Activated T-cell treated with anti-CD3 and anti-CD28 coated beads, Interleukin-2, amount 50 U/mL, for 24 hours (primary cell): ENCODE measurements around the gene CARD10.

Experiments used
- DNase-seq: peaks from one replicate; pipeline ENCODE4 v3.0.0-alpha.2; 2020
- H3K27ac Mint-ChIP-seq: 2 replicates; pipeline ENCODE4 v1.8.0; 2020; ENCODE audit warnings: mild to moderate bottlenecking, mixed read lengths
- H3K27me3 Mint-ChIP-seq: 2 replicates; pipeline ENCODE4 v1.8.0; 2020; ENCODE audit warnings: mixed read lengths
- H3K36me3 Mint-ChIP-seq: 2 replicates; pipeline ENCODE4 v1.8.0; 2020; ENCODE audit warnings: low read depth, mixed read lengths
- H3K4me1 Mint-ChIP-seq: 2 replicates; pipeline ENCODE4 v1.8.0; 2020; ENCODE audit warnings: low read depth, mixed read lengths
- H3K4me3 Mint-ChIP-seq: 2 replicates; pipeline ENCODE4 v1.8.0; 2020; ENCODE audit warnings: mild to moderate bottlenecking, moderate library complexity, mixed read lengths
- H3K9me3 Mint-ChIP-seq: 2 replicates; pipeline ENCODE4 v1.8.0; 2020; ENCODE audit warnings: mixed read lengths

CARD10 gene

DNA sequence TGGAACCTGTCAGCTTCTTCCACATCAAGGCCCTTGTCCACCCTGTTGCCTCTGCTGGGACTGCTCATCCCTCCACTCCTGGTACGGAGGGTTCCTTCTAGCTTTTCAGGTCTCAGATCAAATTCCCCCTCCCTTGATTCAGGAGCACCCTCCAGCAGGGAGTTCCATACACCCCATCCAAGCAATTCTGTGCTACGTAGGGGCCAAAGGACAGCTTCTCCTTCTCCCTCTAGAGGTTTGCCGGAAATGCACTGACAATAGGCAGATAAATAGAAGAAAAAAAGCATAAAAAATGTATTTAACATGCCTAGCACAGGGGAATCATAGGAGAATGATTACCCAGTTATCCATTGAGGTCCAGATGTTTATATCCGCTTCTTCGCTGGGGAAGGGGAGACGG lies 3.3 kb upstream of the CARD10 start:
- Mint-ChIP-seq H3K9me3 (no peaks in the 10 kb centered on the region), H3K27ac (no peak overlapping the region), H3K36me3 (no peaks in the 10 kb centered on the region), H3K4me3 (no peak overlapping the region), H3K4me1 (peaks cover 15% of the 10 kb centered on the region), H3K27me3 (peaks cover 52% of the 10 kb centered on the region)
- no peak for DNase-seq

GRCh38 chr22:37521236-37521739 lies 2.1 kb upstream of the CARD10 start:
- Mint-ChIP-seq H3K36me3 (no peaks in the 10 kb centered on the region), H3K4me1 (peaks cover 15% of the 10 kb centered on the region), H3K4me3 (no peak overlapping the region)

GRCh38 chr22:37520776-37521191 lies 1.6 kb upstream of the CARD10 start:
- H3K4me3 Mint-ChIP-seq, result no peak overlapping the region
- no peak overlapping the region for H3K27ac Mint-ChIP-seq

More at GRCh38 chr22:37521236-37521739, 2.1 kb upstream of the CARD10 start:
- Mint-ChIP-seq H3K9me3 (no peaks in the 10 kb centered on the region), H3K27me3 (peaks cover 52% of the 10 kb centered on the region), H3K27ac (no peak overlapping the region)
- DNase-seq, result no peak

GRCh38 chr22:37518509-37519267 lies 527 bp downstream of the CARD10 start:
- Mint-ChIP-seq H3K9me3 (no peaks in the 10 kb centered on the region), H3K4me3 (peak overlapping the region; percentile 65), H3K36me3 (no peaks in the 10 kb centered on the region), H3K27me3 (peaks cover 48% of the 10 kb centered on the region), H3K4me1 (peaks cover 6% of the 10 kb centered on the region), H3K27ac (no peak overlapping the region)
- DNase-seq, result peak; percentile 41

More at GRCh38 chr22:37520776-37521191, 1.6 kb upstream of the CARD10 start:
- Mint-ChIP-seq H3K4me1 (peaks cover 12% of the 10 kb centered on the region), H3K36me3 (no peaks in the 10 kb centered on the region), H3K9me3 (no peaks in the 10 kb centered on the region), H3K27me3 (peaks cover 52% of the 10 kb centered on the region)
- no peak for DNase-seq

DNA sequence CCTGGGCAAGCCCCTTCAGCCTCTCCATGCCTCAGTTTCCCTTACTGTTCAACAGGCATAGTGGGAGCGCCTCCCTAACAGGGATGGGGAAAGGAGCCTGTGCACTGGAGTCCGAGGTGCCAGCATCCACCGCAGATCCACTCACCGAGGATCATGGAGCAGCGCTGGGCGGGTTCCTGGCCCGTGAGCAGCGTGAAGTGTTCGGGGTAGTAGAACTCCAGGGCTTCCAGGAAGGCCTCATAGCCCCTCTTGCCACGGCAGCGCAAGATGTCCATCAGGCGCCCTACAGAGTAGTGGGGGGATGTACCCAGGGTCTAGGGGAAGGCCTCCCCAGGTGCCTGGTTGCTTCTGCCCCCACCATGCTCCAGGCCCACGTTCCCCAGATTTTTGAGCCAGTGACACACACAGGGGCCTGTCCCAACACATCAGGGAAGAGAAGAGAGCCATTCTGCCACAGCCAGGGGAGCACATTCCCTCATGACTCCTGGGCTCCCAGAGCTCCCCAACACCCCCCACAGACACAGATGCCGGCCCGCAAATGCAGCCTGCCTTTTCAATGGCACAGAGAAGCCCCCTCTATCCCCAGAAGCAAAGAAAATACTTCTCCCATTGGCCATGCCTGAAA lies 1.3 kb downstream of the CARD10 start:
- Mint-ChIP-seq H3K36me3 (no peaks in the 10 kb centered on the region), H3K4me3 (peak overlapping the region; percentile 65), H3K4me1 (peaks cover 6% of the 10 kb centered on the region), H3K27me3 (peaks cover 43% of the 10 kb centered on the region), H3K27ac (no peak overlapping the region), H3K9me3 (no peaks in the 10 kb centered on the region)
- DNase-seq, result no peak

GRCh38 chr22:37516456-37516855 lies 2.8 kb downstream of the CARD10 start:
- no peak for DNase-seq
- no peak overlapping the region for H3K27ac Mint-ChIP-seq
- no peak overlapping the region for H3K4me3 Mint-ChIP-seq
- peaks cover 28% of the 10 kb centered on the region for H3K27me3 Mint-ChIP-seq
- no peaks in the 10 kb centered on the region for H3K36me3 Mint-ChIP-seq
- peaks cover 6% of the 10 kb centered on the region for H3K4me1 Mint-ChIP-seq
- H3K9me3 Mint-ChIP-seq, result no peaks in the 10 kb centered on the region

GRCh38 chr22:37515901-37516300 lies 3.3 kb downstream of the CARD10 start:
- peaks cover 22% of the 10 kb centered on the region for H3K27me3 Mint-ChIP-seq
- H3K27ac Mint-ChIP-seq, result no peak overlapping the region
- no peak overlapping the region for H3K4me3 Mint-ChIP-seq
- H3K4me1 Mint-ChIP-seq, result peaks cover 6% of the 10 kb centered on the region
- DNase-seq, result no peak
- no peaks in the 10 kb centered on the region for H3K36me3 Mint-ChIP-seq
- H3K9me3 Mint-ChIP-seq, result no peaks in the 10 kb centered on the region

- no peak overlapping the region for H3K4me3 Mint-ChIP-seq
- H3K9me3 Mint-ChIP-seq, result no peaks in the 10 kb centered on the region
- H3K4me1 Mint-ChIP-seq, result peaks cover 6% of the 10 kb centered on the region
- no peak overlapping the region for H3K27ac Mint-ChIP-seq
- H3K27me3 Mint-ChIP-seq, result peaks cover 10% of the 10 kb centered on the region
- DNase-seq, result no peak
- H3K36me3 Mint-ChIP-seq, result no peaks in the 10 kb centered on the region
Measured at GRCh38 chr22:37514526-37515051, 4.6 kb downstream of the CARD10 start.

DNA sequence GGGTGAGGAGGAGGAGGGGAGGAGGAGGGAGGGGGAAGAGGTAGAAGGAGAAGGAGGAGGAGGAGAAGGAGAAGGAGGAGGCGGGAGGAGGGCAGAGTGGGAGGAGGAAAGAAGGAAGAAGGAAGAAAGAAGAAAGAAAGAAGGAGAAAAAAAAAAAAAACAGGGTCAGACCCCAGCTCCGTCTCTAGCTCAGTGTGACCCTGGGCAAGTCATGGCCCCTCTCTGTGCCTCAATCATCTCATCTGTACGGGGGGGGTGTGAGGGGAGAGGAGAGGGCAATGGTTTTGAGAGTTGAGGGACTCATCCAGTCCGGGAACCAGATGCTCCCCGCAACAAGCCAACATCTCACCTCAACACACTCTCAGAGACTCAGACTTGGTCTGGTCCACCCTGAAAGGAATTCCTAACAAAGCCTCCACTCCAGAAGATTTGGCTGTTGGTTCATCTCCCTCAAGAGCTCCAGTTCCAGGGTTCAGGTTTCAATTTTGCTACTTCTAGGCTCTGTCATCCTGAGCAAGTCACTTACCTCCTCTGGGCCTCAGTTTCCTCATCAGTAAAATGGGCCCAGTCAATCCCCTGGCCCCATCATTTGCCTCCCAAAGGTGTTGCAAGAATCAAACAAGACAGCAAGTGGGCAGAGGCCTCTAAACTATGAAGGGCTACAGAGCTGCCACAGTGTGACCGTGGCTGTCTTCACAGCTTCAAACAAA lies 7.7 kb downstream of the CARD10 start:
- DNase-seq, result no peak
- H3K4me1 Mint-ChIP-seq, result no peaks in the 10 kb centered on the region
- H3K4me3 Mint-ChIP-seq, result no peak overlapping the region
- H3K36me3 Mint-ChIP-seq, result no peaks in the 10 kb centered on the region
- H3K27ac Mint-ChIP-seq, result no peak overlapping the region
- H3K27me3 Mint-ChIP-seq, result no peaks in the 10 kb centered on the region
- H3K9me3 Mint-ChIP-seq, result no peaks in the 10 kb centered on the region

DNA sequence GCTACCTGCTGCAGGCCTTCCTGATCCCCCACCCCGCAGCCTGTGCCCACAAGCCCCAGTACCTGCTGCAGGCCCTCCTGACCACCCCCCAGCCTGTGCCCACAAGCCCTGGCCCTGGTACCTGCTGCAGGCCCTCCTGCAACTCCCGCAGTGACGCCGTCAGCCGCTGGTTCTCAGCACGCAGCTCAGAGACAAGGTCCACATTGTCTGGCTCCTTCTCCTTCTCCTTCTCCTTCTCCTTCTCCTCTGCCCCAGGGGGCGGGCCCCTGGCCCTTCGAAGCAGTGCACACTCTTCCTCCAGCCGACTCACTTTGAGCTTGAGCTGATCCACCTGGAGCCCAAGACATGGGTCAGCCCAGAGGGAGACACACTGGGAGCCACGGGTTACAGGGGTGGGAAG lies 9.1 kb downstream of the CARD10 start:
- Mint-ChIP-seq H3K4me3 (no peak overlapping the region), H3K36me3 (no peaks in the 10 kb centered on the region), H3K9me3 (no peaks in the 10 kb centered on the region), H3K4me1 (no peaks in the 10 kb centered on the region), H3K27ac (no peak overlapping the region), H3K27me3 (no peaks in the 10 kb centered on the region)
- DNase-seq, result no peak

DNA sequence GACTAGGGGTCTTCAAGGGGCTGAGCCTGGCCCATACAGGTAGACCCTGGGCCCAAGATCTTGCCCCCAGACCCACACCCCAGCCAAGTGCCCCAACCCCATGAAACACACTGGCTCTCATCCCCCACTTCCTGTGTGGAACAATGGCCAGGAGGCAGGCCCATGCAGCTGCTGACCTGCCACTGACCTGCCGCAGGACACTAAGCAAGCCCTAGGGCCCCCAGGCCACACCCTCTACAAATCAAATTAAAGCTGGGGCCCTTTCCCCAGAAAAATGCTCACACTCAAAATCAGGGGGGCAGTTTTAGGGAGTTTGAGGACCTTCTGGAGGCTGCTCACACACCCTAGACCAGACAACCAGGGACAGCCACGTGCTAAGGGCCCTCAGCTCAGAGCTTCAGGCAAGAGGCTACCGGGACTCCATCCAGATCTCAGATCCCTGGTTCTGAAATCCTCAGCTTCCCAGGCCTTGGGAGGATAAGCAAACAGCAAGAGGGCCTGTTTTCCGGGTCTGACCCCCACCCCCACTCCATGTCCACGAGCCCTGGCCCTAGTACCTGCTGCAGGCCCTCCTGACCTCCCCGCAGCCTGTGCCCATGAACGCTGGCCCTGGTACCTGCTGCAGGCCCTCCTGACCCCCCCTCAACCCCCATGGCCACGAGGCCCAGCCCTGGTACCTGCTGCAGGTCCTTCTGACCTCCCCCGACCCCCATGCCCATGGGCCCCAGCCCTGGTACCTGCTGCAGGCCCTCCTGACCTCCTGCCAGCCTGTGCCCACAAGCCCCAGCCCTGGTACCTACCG lies 10.0 kb downstream of the CARD10 start:
- DNase-seq, result no peak
- Mint-ChIP-seq H3K27ac (no peak overlapping the region), H3K9me3 (no peaks in the 10 kb centered on the region), H3K4me3 (no peak overlapping the region), H3K36me3 (no peaks in the 10 kb centered on the region), H3K27me3 (no peaks in the 10 kb centered on the region), H3K4me1 (no peaks in the 10 kb centered on the region)

DNA sequence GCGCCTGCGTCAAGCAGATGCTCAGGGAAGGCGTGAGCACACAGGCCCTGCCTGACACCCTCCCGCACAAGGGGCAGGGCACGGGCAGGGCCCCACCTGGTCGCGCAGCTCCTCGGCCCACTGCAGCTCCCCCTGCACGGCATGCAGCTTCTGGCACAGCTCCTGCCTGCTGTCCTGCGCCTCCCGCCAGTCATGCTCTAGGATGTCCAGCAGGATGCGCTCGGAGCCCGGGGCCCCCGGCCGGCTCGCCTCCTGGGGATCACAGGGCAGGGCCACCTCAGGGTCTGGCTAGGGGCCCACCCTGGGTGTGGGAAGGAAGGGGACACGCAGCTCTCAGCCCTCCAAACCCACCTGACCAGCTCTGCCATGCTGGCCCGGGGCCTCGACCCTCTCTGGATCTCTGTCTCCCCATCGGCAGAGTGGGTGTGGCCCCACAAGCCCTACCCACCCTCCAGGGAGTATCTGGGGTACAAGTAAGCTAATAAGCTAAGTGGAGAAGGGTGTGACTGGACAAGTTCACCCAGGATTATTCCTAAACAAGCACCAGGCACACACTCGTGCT lies 10.7 kb downstream of the CARD10 start:
- H3K9me3 Mint-ChIP-seq, result no peaks in the 10 kb centered on the region
- H3K27ac Mint-ChIP-seq, result no peak overlapping the region
- H3K36me3 Mint-ChIP-seq, result no peaks in the 10 kb centered on the region
- DNase-seq, result no peak
- no peak overlapping the region for H3K4me3 Mint-ChIP-seq
- no peaks in the 10 kb centered on the region for H3K27me3 Mint-ChIP-seq
- H3K4me1 Mint-ChIP-seq, result no peaks in the 10 kb centered on the region

DNA sequence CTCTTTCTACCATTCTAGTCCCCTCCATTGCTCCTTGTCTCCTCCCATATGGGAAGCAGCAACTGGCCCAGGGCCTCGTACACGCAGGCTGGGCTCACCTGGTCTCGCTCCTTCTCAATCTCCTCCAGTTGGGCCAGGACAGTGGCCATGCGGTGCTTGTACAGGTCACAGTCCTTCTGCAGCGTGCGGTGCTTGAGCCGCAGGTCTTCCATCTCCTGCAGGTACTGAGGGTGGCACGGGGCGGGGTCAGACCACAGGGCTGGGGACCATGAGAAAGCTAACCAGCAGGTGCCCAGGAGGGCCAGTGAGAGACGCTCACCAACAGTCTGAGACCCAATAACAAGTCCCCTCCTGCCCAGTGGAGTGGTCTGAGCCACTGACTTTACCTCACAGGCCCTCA lies 11.5 kb downstream of the CARD10 start:
- no peaks in the 10 kb centered on the region for H3K27me3 Mint-ChIP-seq
- H3K4me1 Mint-ChIP-seq, result no peaks in the 10 kb centered on the region
- DNase-seq, result no peak
- no peak overlapping the region for H3K27ac Mint-ChIP-seq
- H3K9me3 Mint-ChIP-seq, result no peaks in the 10 kb centered on the region
- H3K36me3 Mint-ChIP-seq, result no peaks in the 10 kb centered on the region
- no peak overlapping the region for H3K4me3 Mint-ChIP-seq

DNA sequence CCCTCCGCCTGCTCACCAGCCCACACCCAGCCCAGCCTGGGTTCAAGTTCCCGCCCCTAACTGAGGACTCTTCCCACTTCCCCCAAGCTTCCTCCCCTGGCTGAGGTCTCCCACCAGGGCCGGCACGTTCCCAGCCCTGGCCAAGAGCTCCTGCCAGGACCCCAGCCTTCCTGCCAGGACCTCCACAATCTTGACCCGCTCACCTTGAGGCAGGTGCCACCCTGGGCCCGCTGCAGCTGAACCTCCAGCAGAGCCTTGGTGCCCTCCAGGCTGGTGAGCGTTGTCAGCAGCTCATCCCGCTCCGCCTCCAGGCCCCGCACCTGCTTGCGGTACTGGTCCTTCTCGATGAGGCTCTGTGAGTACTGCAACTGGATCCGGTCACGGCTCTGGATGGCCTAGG lies 13.2 kb downstream of the CARD10 start:
- no peak for DNase-seq
- H3K9me3 Mint-ChIP-seq, result no peaks in the 10 kb centered on the region
- H3K4me3 Mint-ChIP-seq, result no peak overlapping the region
- peaks cover 11% of the 10 kb centered on the region for H3K4me1 Mint-ChIP-seq
- H3K36me3 Mint-ChIP-seq, result no peaks in the 10 kb centered on the region
- H3K27ac Mint-ChIP-seq, result no peak overlapping the region
- no peaks in the 10 kb centered on the region for H3K27me3 Mint-ChIP-seq
